Astrocyte (in vitro differentiated cells and primary cell): ENCODE measurements around the gene JADE1.

Experiments used
- CTCF ChIP-seq: IDR thresholded peaks from 2 replicates; pipeline ENCODE4 v1.5.1; 2011; ENCODE audit warnings: low read depth, mild to moderate bottlenecking, inconsistent platforms, low read length, moderate library complexity; ENCODE audit not compliant: insufficient read depth
- EZH2 ChIP-seq: IDR thresholded peaks from 2 replicates; pipeline ENCODE4 v1.6.1; 2012; ENCODE audit warnings: mild to moderate bottlenecking, low read length, inconsistent platforms; ENCODE audit not compliant: insufficient read depth

- TF ChIP-seq EZH2 (no peak), CTCF (no peak)
Measured at GRCh38 chr4:128820671-128821070, 11.2 kb downstream of the JADE1 start.
